ENCODE results near the gene CYGB. TPM values are rescaled to one million over a fixed set of nuclear protein-coding genes. Genes with fewer than 3 reads are reported as not detected.

CYGB gene
- total and polyA plus RNA-seq, 9 of the 15 experiments (the other 6 are each of a cell fraction or from before 2014, with no cell fraction given) = 0.08 to 0.95 (median 0.18) TPM; not detected in 5

- TF ChIP-seq, protein P1, sequence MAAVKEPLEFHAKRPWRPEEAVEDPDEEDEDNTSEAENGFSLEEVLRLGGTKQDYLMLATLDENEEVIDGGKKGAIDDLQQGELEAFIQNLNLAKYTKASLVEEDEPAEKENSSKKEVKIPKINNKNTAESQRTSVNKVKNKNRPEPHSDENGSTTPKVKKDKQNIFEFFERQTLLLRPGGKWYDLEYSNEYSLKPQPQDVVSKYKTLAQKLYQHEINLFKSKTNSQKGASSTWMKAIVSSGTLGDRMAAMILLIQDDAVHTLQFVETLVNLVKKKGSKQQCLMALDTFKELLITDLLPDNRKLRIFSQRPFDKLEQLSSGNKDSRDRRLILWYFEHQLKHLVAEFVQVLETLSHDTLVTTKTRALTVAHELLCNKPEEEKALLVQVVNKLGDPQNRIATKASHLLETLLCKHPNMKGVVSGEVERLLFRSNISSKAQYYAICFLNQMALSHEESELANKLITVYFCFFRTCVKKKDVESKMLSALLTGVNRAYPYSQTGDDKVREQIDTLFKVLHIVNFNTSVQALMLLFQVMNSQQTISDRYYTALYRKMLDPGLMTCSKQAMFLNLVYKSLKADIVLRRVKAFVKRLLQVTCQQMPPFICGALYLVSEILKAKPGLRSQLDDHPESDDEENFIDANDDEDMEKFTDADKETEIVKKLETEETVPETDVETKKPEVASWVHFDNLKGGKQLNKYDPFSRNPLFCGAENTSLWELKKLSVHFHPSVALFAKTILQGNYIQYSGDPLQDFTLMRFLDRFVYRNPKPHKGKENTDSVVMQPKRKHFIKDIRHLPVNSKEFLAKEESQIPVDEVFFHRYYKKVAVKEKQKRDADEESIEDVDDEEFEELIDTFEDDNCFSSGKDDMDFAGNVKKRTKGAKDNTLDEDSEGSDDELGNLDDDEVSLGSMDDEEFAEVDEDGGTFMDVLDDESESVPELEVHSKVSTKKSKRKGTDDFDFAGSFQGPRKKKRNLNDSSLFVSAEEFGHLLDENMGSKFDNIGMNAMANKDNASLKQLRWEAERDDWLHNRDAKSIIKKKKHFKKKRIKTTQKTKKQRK (IDR thresholded peaks at IDR 0.05; ENCODE audit: borderline replicate concordance, low read depth, low read length) = no peak
- TF ChIP-seq BCOR (IDR thresholded peaks at IDR 0.05) (peak; percentile 97), NFYB (IDR thresholded peaks at IDR 0.05; ENCODE audit: extremely low read depth, insufficient read length) (no peak), ZFPM2 (CRISPR knock-in tag; IDR thresholded peaks at IDR 0.05) (no peak), ZNF766 (CRISPR knock-in tag; conservative IDR thresholded peaks at IDR 0.05) (no peak), SP1 (CRISPR knock-in tag; IDR thresholded peaks at IDR 0.05) (no peak), HDAC2 (IDR thresholded peaks at IDR 0.05) (0 out of 2 replicates have a peak, but pooled peaks have one; percentile 54), SMARCE1 (IDR thresholded peaks at IDR 0.05) (no peak), ZNF444 (CRISPR knock-in tag; IDR thresholded peaks at IDR 0.05) (no peak), ZKSCAN1 (IDR thresholded peaks at IDR 0.05; ENCODE audit: low read depth, low read length) (no peak), RREB1 (CRISPR knock-in tag; IDR thresholded peaks at IDR 0.05) (no peak), HDAC1 (IDR thresholded peaks at IDR 0.05) (0 out of 4 replicates have a peak, but pooled peaks of 1 of the 2 experiments have one; percentile 15), XRCC5 (IDR thresholded peaks at IDR 0.05; ENCODE audit: low read depth, low read length) (no peak)
- TF ChIP-seq, protein P2, sequence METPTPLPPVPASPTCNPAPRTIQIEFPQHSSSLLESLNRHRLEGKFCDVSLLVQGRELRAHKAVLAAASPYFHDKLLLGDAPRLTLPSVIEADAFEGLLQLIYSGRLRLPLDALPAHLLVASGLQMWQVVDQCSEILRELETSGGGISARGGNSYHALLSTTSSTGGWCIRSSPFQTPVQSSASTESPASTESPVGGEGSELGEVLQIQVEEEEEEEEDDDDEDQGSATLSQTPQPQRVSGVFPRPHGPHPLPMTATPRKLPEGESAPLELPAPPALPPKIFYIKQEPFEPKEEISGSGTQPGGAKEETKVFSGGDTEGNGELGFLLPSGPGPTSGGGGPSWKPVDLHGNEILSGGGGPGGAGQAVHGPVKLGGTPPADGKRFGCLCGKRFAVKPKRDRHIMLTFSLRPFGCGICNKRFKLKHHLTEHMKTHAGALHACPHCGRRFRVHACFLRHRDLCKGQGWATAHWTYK (CRISPR knock-in tag; IDR thresholded peaks at IDR 0.05) = no peak
- TF ChIP-seq, protein P3, sequence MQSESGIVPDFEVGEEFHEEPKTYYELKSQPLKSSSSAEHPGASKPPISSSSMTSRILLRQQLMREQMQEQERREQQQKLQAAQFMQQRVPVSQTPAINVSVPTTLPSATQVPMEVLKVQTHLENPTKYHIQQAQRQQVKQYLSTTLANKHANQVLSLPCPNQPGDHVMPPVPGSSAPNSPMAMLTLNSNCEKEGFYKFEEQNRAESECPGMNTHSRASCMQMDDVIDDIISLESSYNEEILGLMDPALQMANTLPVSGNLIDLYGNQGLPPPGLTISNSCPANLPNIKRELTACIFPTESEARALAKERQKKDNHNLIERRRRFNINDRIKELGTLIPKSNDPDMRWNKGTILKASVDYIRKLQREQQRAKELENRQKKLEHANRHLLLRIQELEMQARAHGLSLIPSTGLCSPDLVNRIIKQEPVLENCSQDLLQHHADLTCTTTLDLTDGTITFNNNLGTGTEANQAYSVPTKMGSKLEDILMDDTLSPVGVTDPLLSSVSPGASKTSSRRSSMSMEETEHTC (IDR thresholded peaks at IDR 0.05) = no peak
- TF ChIP-seq, protein P4, sequence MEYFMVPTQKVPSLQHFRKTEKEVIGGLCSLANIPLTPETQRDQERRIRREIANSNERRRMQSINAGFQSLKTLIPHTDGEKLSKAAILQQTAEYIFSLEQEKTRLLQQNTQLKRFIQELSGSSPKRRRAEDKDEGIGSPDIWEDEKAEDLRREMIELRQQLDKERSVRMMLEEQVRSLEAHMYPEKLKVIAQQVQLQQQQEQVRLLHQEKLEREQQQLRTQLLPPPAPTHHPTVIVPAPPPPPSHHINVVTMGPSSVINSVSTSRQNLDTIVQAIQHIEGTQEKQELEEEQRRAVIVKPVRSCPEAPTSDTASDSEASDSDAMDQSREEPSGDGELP (CRISPR knock-in tag; IDR thresholded peaks at IDR 0.05; ENCODE audit: borderline replicate concordance) = no peak
These were observed 5.3 kb downstream of the CYGB start (continued) for GRCh38 chr17:76532072-76532651.

All from K562 (cell line).